ENCODE measurements around the gene ABHD13.

The ABHD13 gene

DNA sequence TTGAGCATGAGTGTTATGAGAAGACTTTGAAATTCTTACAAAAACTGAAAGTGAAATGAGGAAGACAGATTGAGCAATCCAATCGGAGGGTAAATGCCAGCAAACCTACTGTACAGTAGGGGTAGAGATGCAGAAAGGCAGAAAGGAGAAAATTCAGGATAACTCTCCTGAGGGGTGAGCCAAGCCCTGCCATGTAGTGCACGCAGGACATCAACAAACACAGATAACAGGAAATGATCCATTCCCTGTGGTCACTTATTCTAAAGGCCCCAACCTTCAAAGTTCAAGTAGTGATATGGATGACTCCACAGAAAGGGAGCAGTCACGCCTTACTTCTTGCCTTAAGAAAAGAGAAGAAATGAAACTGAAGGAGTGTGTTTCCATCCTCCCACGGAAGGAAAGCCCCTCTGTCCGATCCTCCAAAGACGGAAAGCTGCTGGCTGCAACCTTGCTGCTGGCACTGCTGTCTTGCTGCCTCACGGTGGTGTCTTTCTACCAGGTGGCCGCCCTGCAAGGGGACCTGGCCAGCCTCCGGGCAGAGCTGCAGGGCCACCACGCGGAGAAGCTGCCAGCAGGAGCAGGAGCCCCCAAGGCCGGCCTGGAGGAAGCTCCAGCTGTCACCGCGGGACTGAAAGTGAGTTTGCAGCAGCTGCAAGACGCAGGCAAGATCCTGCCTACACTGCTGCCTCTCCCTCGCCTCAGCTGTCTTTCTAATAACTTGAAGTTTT, 51.6 kb downstream of the ABHD13 start, which contains the start of gene TNFSF13B:
Gene TNFSF13B, plus strand, starts transcription at position 118 of the 728 bp plus-strand sequence. Its CDS starts 178 bp downstream, at position 296.
- in situ Hi-C loops (cut with HindIII; ENCODE audit: low sequenced_read_pairs), result no loop called here
- no peak for TF ChIP-seq CTCF (IDR thresholded peaks at IDR 0.05; ENCODE audit: low read depth, low read length)
- H3K4me3 ChIP-seq (ENCODE audit: low read depth, low read length), result peak within 1 kb of the TSS; percentile 19
- peak; percentile 24 for DNase-seq (ENCODE audit: low read depth, low spot score)

DNA sequence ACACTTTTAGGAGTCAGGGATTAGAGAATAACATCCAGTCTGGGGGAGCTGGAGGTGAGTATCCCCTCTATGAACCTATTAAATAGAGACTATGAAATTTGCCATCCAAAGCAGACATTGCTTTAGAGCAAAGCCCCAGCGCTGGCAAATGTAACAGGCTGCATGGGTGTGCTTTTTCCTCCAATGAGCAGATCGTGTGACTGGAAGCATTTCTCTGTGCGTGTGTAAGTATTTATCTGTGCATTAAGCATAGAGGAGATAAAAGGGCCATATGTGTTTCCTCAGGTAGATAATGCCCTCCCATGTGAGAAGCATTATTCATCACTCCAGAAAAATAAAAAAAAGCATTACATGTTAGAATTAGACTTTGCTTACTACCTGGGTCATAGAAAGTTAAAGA, 52.2 kb downstream of the ABHD13 start:
- H3K4me3 ChIP-seq (ENCODE audit: low read depth, low read length), result peak overlapping the region; percentile 19
- no peak for DNase-seq (ENCODE audit: low read depth, low spot score)
- no peak for TF ChIP-seq CTCF (IDR thresholded peaks at IDR 0.05; ENCODE audit: low read depth, low read length)
- in situ Hi-C loops (cut with HindIII; ENCODE audit: low sequenced_read_pairs), result no loop called here

GRCh38 chr13:108272333-108272732, 54.1 kb downstream of the ABHD13 start:
- no peak for TF ChIP-seq CTCF (IDR thresholded peaks at IDR 0.05; ENCODE audit: low read depth, low read length)
- peak; percentile 13 for DNase-seq (ENCODE audit: low read depth, low spot score)
- no peak overlapping the region for H3K4me3 ChIP-seq (ENCODE audit: low read depth, low read length)
- in situ Hi-C loops (cut with HindIII; ENCODE audit: low sequenced_read_pairs), result no loop called here

GRCh38 chr13:108273429-108274118, 55.4 kb downstream of the ABHD13 start:
- no peak overlapping the region for H3K4me3 ChIP-seq (ENCODE audit: low read depth, low read length)
- TF ChIP-seq CTCF (IDR thresholded peaks at IDR 0.05; ENCODE audit: low read depth, low read length), result no peak
- DNase-seq (ENCODE audit: low read depth, low spot score), result no peak
- in situ Hi-C loops (cut with HindIII; ENCODE audit: low sequenced_read_pairs), result no loop called here

DNA sequence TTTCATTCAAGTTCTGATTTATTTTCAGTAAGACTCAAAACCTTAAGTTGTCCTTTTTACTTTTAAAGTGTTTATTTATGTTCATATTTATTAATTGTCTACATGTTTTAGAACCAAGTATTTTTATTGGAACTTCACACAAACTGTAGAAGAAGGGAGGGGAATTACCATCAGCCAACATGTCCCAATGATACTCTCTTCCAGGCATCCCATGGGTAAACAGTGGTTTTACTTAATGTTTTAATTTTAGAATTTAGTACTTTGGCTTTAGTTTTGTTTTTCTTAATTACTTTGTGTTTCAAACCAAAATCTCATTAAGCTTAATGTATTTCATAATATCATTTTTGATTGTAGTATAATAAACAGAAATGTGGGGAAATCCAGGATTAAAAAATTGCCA, 56.5 kb downstream of the ABHD13 start:
- in situ Hi-C loops (cut with HindIII; ENCODE audit: low sequenced_read_pairs), result no loop called here
- TF ChIP-seq CTCF (IDR thresholded peaks at IDR 0.05; ENCODE audit: low read depth, low read length), result no peak
- no peak for DNase-seq (ENCODE audit: low read depth, low spot score)
- no peak overlapping the region for H3K4me3 ChIP-seq (ENCODE audit: low read depth, low read length)

- TF ChIP-seq CTCF (IDR thresholded peaks at IDR 0.05; ENCODE audit: low read depth, low read length), result no peak
- no peak overlapping the region for H3K4me3 ChIP-seq (ENCODE audit: low read depth, low read length)
- no peak for DNase-seq (ENCODE audit: low read depth, low spot score)
- in situ Hi-C loops (cut with HindIII; ENCODE audit: low sequenced_read_pairs), result no loop called here
These were observed 57.9 kb downstream of the ABHD13 start for GRCh38 chr13:108276060-108276459.

Measured in astrocyte of the spinal cord (primary cell).